H9 (cell line): ENCODE results near the gene C10orf71. TPM values are rescaled to one million over a fixed set of nuclear protein-coding genes. Genes with fewer than 3 reads are reported as not detected.

Experiments used
- DNase-seq: peaks from one replicate; pipeline ENCODE4 v3.0.0-alpha.2; 2017
- H2AFZ ChIP-seq: one replicate; pipeline ENCODE4 v1.6.1; 2013; ENCODE audit warnings: mild to moderate bottlenecking, low read length, control low read depth, moderate library complexity
- H2AK5ac ChIP-seq: 2 replicates; pipeline ENCODE4 v1.6.1; 2013; ENCODE audit warnings: low read length, control low read depth, mixed read lengths; ENCODE audit not compliant: insufficient read length
- H2BK120ac ChIP-seq: one replicate; pipeline ENCODE4 v1.6.1; 2013; ENCODE audit warnings: low read depth, mild to moderate bottlenecking, low read length, control low read depth, inconsistent platforms; ENCODE audit not compliant: poor library complexity, severe bottlenecking
- H2BK12ac ChIP-seq: 2 replicates; pipeline ENCODE4 v1.6.1; 2013; ENCODE audit warnings: low read length, control low read depth, mixed read lengths, low read depth; ENCODE audit not compliant: insufficient read length
- H2BK15ac ChIP-seq: 2 replicates; pipeline ENCODE4 v1.6.1; 2013; ENCODE audit warnings: low read depth, low read length, control low read depth
- H2BK20ac ChIP-seq: one replicate; pipeline ENCODE4 v1.6.1; 2013; ENCODE audit warnings: low read depth, mild to moderate bottlenecking, low read length, control low read depth, inconsistent platforms; ENCODE audit not compliant: poor library complexity, severe bottlenecking
- H2BK5ac ChIP-seq: 2 replicates; pipeline ENCODE4 v1.6.1; 2013; ENCODE audit warnings: low read length, control low read depth, mixed read lengths; ENCODE audit not compliant: insufficient read length
- H3K14ac ChIP-seq: 2 replicates; pipeline ENCODE4 v1.6.1; 2013; ENCODE audit warnings: low read length, control low read depth; ENCODE audit not compliant: insufficient read depth
- H3K18ac ChIP-seq: 2 replicates; pipeline ENCODE4 v1.6.1; 2013; ENCODE audit warnings: low read depth, mild to moderate bottlenecking, mixed read lengths, low read length, control low read depth; ENCODE audit not compliant: insufficient read length
- H3K23ac ChIP-seq: 2 replicates; pipeline ENCODE4 v1.6.1; 2013; ENCODE audit warnings: low read length, control low read depth, mixed read lengths, low read depth; ENCODE audit not compliant: insufficient read length
- H3K23me2 ChIP-seq: 2 replicates; pipeline ENCODE4 v1.6.1; 2013; ENCODE audit warnings: low read depth, mild to moderate bottlenecking, mixed read lengths, low read length, control low read depth; ENCODE audit not compliant: insufficient read length, poor library complexity, severe bottlenecking
- H3K27ac ChIP-seq: 2 replicates; pipeline ENCODE4 v1.5.1; 2013; ENCODE audit warnings: low read length, control low read depth, mixed read lengths, low read depth; ENCODE audit not compliant: insufficient read length
- H3K27me3 ChIP-seq: 2 replicates; pipeline ENCODE4 v1.6.1; 2013; ENCODE audit warnings: low read length, control low read depth, inconsistent platforms; ENCODE audit not compliant: insufficient read depth
- H3K4ac ChIP-seq: 2 replicates; pipeline ENCODE4 v1.6.1; 2013; ENCODE audit warnings: low read depth, mild to moderate bottlenecking, control low read depth, inconsistent platforms, low read length, moderate library complexity
- H3K4me1 ChIP-seq: 2 replicates; pipeline ENCODE4 v1.6.1; 2013; ENCODE audit warnings: low read length, control low read depth, inconsistent platforms; ENCODE audit not compliant: insufficient read depth
- H3K4me2 ChIP-seq: 2 replicates; pipeline ENCODE4 v1.6.1; 2013; ENCODE audit warnings: low read length, control low read depth, mixed read lengths; ENCODE audit not compliant: insufficient read length, insufficient read depth
- H3K56ac ChIP-seq: 2 replicates; pipeline ENCODE4 v1.6.1; 2013; ENCODE audit warnings: low read depth, mild to moderate bottlenecking, mixed read lengths, low read length, control low read depth; ENCODE audit not compliant: insufficient read length
- H3K79me1 ChIP-seq: 2 replicates; pipeline ENCODE4 v1.6.1; 2013; ENCODE audit warnings: low read depth, mild to moderate bottlenecking, moderate library complexity, low read length, control low read depth, inconsistent platforms; ENCODE audit not compliant: insufficient read depth, poor library complexity, severe bottlenecking
- H3K79me2 ChIP-seq: 2 replicates; pipeline ENCODE4 v1.6.1; 2013; ENCODE audit warnings: low read length, control low read depth, inconsistent platforms; ENCODE audit not compliant: insufficient read depth
- H3K9ac ChIP-seq: 2 replicates; pipeline ENCODE4 v1.6.1; 2013; ENCODE audit warnings: low read length, control low read depth, mixed read lengths; ENCODE audit not compliant: insufficient read length; ENCODE audit errors: extremely low read depth
- H3K9me3 ChIP-seq: one replicate; pipeline ENCODE4 v1.6.1; 2013; ENCODE audit warnings: low read depth, low read length, inconsistent platforms; ENCODE audit not compliant: control insufficient read depth
- H3T11ph ChIP-seq: one replicate; pipeline ENCODE4 v1.6.1; 2013; ENCODE audit warnings: mild to moderate bottlenecking, low read length, control low read depth, inconsistent platforms
- H4K20me1 ChIP-seq: one replicate; pipeline ENCODE4 v1.6.1; 2013; ENCODE audit not compliant: control insufficient read depth, insufficient read length, insufficient read depth
- H4K5ac ChIP-seq: 2 replicates; pipeline ENCODE4 v1.6.1; 2013; ENCODE audit warnings: low read depth, mild to moderate bottlenecking, mixed read lengths, low read length, control low read depth; ENCODE audit not compliant: insufficient read length
- H4K8ac ChIP-seq: replicated peaks from 2 replicates; pipeline ENCODE4 v1.6.1; 2013; ENCODE audit warnings: low read length, control low read depth, mixed read lengths, low read depth; ENCODE audit not compliant: insufficient read length
- H4K91ac ChIP-seq: 2 replicates; pipeline ENCODE4 v1.6.1; 2013; ENCODE audit warnings: low read depth, mild to moderate bottlenecking, moderate library complexity, mixed read lengths, low read length, control low read depth; ENCODE audit not compliant: insufficient read length
- H3K27ac Mint-ChIP-seq, 3 experiments: 2 replicates in 2 of 3; 3 replicates in 1 of 3; pipeline ENCODE4 v1.8.0; 2020 to 2021; ENCODE audit warnings: mixed read lengths in 3 of 3, mild to moderate bottlenecking in 1 of 3, moderate library complexity in 1 of 3
- H3K27me3 Mint-ChIP-seq: 2 replicates; pipeline ENCODE4 v1.8.0; 2021; ENCODE audit warnings: low read depth, mild to moderate bottlenecking, moderate library complexity, mixed read lengths
- H3K36me3 Mint-ChIP-seq, 3 experiments: 2 replicates in 2 of 3; 3 replicates in 1 of 3; pipeline ENCODE4 v1.8.0; 2020 to 2021; ENCODE audit warnings: low read depth in 3 of 3, mixed read lengths in 3 of 3; ENCODE audit not compliant: insufficient read depth in 1 of 3
- H3K4me1 Mint-ChIP-seq, 2 experiments: 2 replicates each; pipeline ENCODE4 v1.8.0; 2020; ENCODE audit warnings: mixed read lengths in 2 of 2
- H3K4me3 Mint-ChIP-seq, 2 experiments: 2 replicates in 1 of 2; 3 replicates in 1 of 2; pipeline ENCODE4 v1.8.0; 2020 to 2021; ENCODE audit warnings: mild to moderate bottlenecking in 2 of 2, mixed read lengths in 2 of 2, moderate library complexity in 1 of 2
- H3K9me3 Mint-ChIP-seq, 2 experiments: 2 replicates in 1 of 2; 3 replicates in 1 of 2; pipeline ENCODE4 v1.8.0; 2020; ENCODE audit warnings: mild to moderate bottlenecking in 2 of 2, mixed read lengths in 2 of 2, moderate library complexity in 1 of 2
- CTCF ChIP-seq: fragments of 200-600 bp; sonication (generic); conservative IDR thresholded peaks from 3 replicates; pipeline ENCODE4 v1.8.0; 2021; ENCODE audit warnings: antibody characterized with exemption, mild to moderate bottlenecking
- WGBS: extraction: QIAGEN DNeasy Blood & Tissue Kit; methylation state at CpG from one replicate; pipeline ENCODE4 v1.1.7; 2013; ENCODE audit warnings: missing lambda C conversion rate, low lambda C conversion rate, mixed read lengths; ENCODE audit not compliant: insufficient read length; ENCODE audit errors: extremely low coverage; 5-methylcytosine and 5-hydroxymethylcytosine counted together
- total RNA-seq: library from RNA; stranded (reverse); gene quantifications from 2 replicates; pipeline ENCODE4 v1.2.1, GENCODE V29; 2021

Gene C10orf71
- total RNA-seq, 1 experiment from 2014 or later: not detected

DNA sequence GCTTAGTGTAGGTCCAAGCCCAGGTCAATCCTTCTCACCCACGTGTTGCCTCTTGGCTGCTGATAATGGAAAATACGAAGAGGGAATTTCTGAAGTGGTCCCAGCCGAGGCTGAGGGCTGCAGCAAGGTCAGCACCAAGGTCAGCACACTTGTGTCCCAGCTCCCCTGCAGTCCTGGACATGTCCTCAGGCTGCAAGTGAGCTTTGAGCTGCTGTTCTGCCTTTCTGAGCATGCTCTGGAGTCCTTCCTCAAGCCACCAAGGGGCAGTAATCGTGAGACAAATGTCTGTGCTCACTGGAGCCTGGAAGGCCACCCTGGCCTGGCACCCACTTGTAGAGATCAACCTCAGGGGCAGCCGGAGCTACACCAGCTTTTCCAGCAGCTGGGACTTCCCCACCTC, 68.6 kb downstream of the C10orf71 start:
- Histone ChIP-seq H2BK120ac (no peak overlapping the region), H2BK15ac (no peak overlapping the region), H3T11ph (no peak overlapping the region), H3K9ac (no peak overlapping the region), H3K79me1 (no peaks in the 10 kb centered on the region), H2BK5ac (no peak overlapping the region), H3K56ac (no peak overlapping the region), H3K4me1 (no peaks in the 10 kb centered on the region), H4K8ac (no peak overlapping the region), H4K20me1 (no peaks in the 10 kb centered on the region), H3K4me2 (no peak overlapping the region), H3K27me3 (no peaks in the 10 kb centered on the region), H3K23me2 (no peaks in the 10 kb centered on the region), H2BK12ac (no peak overlapping the region), H3K18ac (no peak overlapping the region), H2AK5ac (no peak overlapping the region), H3K23ac (no peak overlapping the region), H3K27ac (no peak overlapping the region), H2AFZ (no peak overlapping the region), H3K4ac (no peak overlapping the region), H3K14ac (no peak overlapping the region), H2BK20ac (no peak overlapping the region), H4K5ac (no peak overlapping the region), H4K91ac (no peak overlapping the region), H3K9me3 (no peaks in the 10 kb centered on the region), H3K79me2 (no peaks in the 10 kb centered on the region)
- Mint-ChIP-seq H3K36me3 (no peaks in the 10 kb centered on the region), H3K9me3 (no peaks in the 10 kb centered on the region; a peak in 1 of 5 replicates), H3K4me1 (peaks cover 6% of the 10 kb centered on the region in 2 experiments; a peak in 3 of 4 replicates), H3K4me3 (no peak overlapping the region), H3K27me3 (peaks cover 9% of the 10 kb centered on the region), H3K27ac (no peak overlapping the region)
- no CpG with 5 or more reads among the region's 5 CpGs for WGBS
- TF ChIP-seq CTCF: no peak; the same call in 2 of the 3 replicates
- peak; percentile 52 for DNase-seq
